ENCODE measurements around the gene PRDX4. TPM values are rescaled to one million over a fixed set of nuclear protein-coding genes. Genes with fewer than 3 reads are reported as not detected.

The PRDX4 gene
- total and polyA plus RNA-seq, 2 donors (not counting 1 experiment from before 2014, with no cell fraction given): 10.6 to 13.1 TPM

DNA sequence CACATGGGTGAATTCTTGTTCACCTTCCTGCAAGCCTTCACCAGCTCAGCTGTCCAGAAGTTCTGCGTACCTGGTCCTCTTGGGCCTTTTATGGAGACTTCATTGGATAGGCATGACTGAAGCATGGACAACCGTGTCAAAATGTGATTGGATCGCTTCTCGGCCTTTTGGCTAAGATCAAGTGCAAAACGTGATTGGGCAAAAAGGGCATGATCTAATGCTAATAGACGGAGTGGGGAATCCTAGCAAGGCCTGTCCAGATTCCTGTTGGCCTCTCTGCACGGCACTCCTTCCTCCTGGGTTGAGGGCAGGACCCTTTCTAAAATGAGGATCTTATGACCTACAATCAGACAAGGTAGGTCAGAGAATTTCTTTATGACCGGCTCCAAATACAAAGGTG lies 24.9 kb downstream of the PRDX4 start:
- H3K4me1 Mint-ChIP-seq: no peaks in the 10 kb centered on the region
- no peak overlapping the region for H3K4me3 Mint-ChIP-seq
- no peaks in the 10 kb centered on the region for H3K36me3 ChIP-seq (replicated peaks in 1 of 2; ENCODE audit: control extremely low read depth in 1 of 2, control insufficient read depth in 1 of 2, extremely low read depth in 1 of 2, insufficient read depth in 2 of 2, low read length in 1 of 2)
- H3K27me3 Mint-ChIP-seq: no peaks in the 10 kb centered on the region
- intact Hi-C loops (cut with micrococcal nuclease): loop anchor here (10.0 kb wide), 1 partner anchor 553 kb away; no protein-coding TSS in a partner anchor
- no peak overlapping the region for H2AFZ ChIP-seq (ENCODE audit: insufficient read depth, low read depth, low read length, poor library complexity, severe bottlenecking)
- H3K27ac Mint-ChIP-seq: no peak overlapping the region
- POLR2A ChIA-PET: no interaction called here
- 79% methylated on average over 3 of the region's 8 CpGs for WGBS (ENCODE audit: insufficient coverage)
- CTCF ChIA-PET: interaction anchor here (5.2 kb wide), 1 partner anchor 210 kb away, joined by 91 read pairs; no protein-coding TSS in a partner anchor
- H3K4me3 ChIP-seq (ENCODE audit: control extremely low read depth in 1 of 5, extremely low read depth in 1 of 5, insufficient read depth in 1 of 5, low read depth in 2 of 5, low read length in 4 of 5): no peak overlapping the region
- no peaks in the 10 kb centered on the region for H3K4me1 ChIP-seq (ENCODE audit: control insufficient read depth in 2 of 2, insufficient read depth in 2 of 2, low read length in 2 of 2)
- DNase-seq (no peak), ATAC-seq (ENCODE audit: low read depth) (no peak)
- H3K27me3 ChIP-seq (replicated peaks in 1 of 4; ENCODE audit: control extremely low read depth in 1 of 4, control insufficient read depth in 3 of 4, insufficient read depth in 4 of 4, low read length in 3 of 4): no peaks in the 10 kb centered on the region
- no peaks in the 10 kb centered on the region for H3K9me3 ChIP-seq (ENCODE audit: control extremely low read depth in 1 of 3, control insufficient read depth in 2 of 3, insufficient read depth in 1 of 3, low read length in 2 of 3)
- no peak for TF ChIP-seq EZH2 (IDR thresholded peaks at IDR 0.05; ENCODE audit: borderline replicate concordance, insufficient read depth, low read depth, low read length, poor library complexity, severe bottlenecking)
- no peak for TF ChIP-seq CTCF (IDR thresholded peaks at IDR 0.05)
- no peaks in the 10 kb centered on the region for H3K79me2 ChIP-seq (ENCODE audit: control insufficient read depth, insufficient read depth, low read length)
- H3K4me2 ChIP-seq (replicated peaks; ENCODE audit: low read depth, low read length, poor library complexity, severe bottlenecking): no peak overlapping the region
- no peaks in the 10 kb centered on the region for H4K20me1 ChIP-seq (ENCODE audit: control insufficient read depth, insufficient read depth, low read length, poor library complexity, severe bottlenecking)
- no peaks in the 10 kb centered on the region for H3K9me3 Mint-ChIP-seq (ENCODE audit: insufficient read depth)
- no peak overlapping the region for H3K27ac ChIP-seq (ENCODE audit: low read length in 2 of 2)
- H3K9ac ChIP-seq (ENCODE audit: low read length): no peak overlapping the region

- peak; percentile 56 for ATAC-seq (ENCODE audit: low read depth)
- H3K4me3 ChIP-seq (ENCODE audit: control extremely low read depth in 1 of 5, extremely low read depth in 1 of 5, insufficient read depth in 1 of 5, low read depth in 2 of 5, low read length in 4 of 5): no peak overlapping the region
- Mint-ChIP-seq H3K27ac (no peak overlapping the region), H3K9me3 (ENCODE audit: insufficient read depth) (no peaks in the 10 kb centered on the region), H3K4me1 (peaks cover 6% of the 10 kb centered on the region), H3K4me3 (no peak overlapping the region), H3K27me3 (no peaks in the 10 kb centered on the region)
- H3K27ac ChIP-seq (ENCODE audit: low read length in 2 of 2): no peak overlapping the region
- no peaks in the 10 kb centered on the region for H4K20me1 ChIP-seq (ENCODE audit: control insufficient read depth, insufficient read depth, low read length, poor library complexity, severe bottlenecking)
- DNase-seq: peak; percentile 56
- peak; percentile 65 for TF ChIP-seq CTCF (IDR thresholded peaks at IDR 0.05)
- TF ChIP-seq EZH2 (IDR thresholded peaks at IDR 0.05; ENCODE audit: borderline replicate concordance, insufficient read depth, low read depth, low read length, poor library complexity, severe bottlenecking): no peak
- no peaks in the 10 kb centered on the region for H3K9me3 ChIP-seq (ENCODE audit: control extremely low read depth in 1 of 3, control insufficient read depth in 2 of 3, insufficient read depth in 1 of 3, low read length in 2 of 3)
- WGBS (ENCODE audit: insufficient coverage): no CpG with 5 or more reads among the region's 8 CpGs
- H3K79me2 ChIP-seq (ENCODE audit: control insufficient read depth, insufficient read depth, low read length): no peaks in the 10 kb centered on the region
- no peak overlapping the region for H3K9ac ChIP-seq (ENCODE audit: low read length)
- H3K36me3 ChIP-seq (replicated peaks in 1 of 2; ENCODE audit: control extremely low read depth in 1 of 2, control insufficient read depth in 1 of 2, extremely low read depth in 1 of 2, insufficient read depth in 2 of 2, low read length in 1 of 2): no peaks in the 10 kb centered on the region
- H3K4me2 ChIP-seq (replicated peaks; ENCODE audit: low read depth, low read length, poor library complexity, severe bottlenecking): no peak overlapping the region
- H2AFZ ChIP-seq (ENCODE audit: insufficient read depth, low read depth, low read length, poor library complexity, severe bottlenecking): no peak overlapping the region
- H3K4me1 ChIP-seq (ENCODE audit: control insufficient read depth in 2 of 2, insufficient read depth in 2 of 2, low read length in 2 of 2): no peaks in the 10 kb centered on the region
- no peaks in the 10 kb centered on the region for H3K27me3 ChIP-seq (replicated peaks in 1 of 4; ENCODE audit: control extremely low read depth in 1 of 4, control insufficient read depth in 3 of 4, insufficient read depth in 4 of 4, low read length in 3 of 4)
- CTCF ChIA-PET: interaction anchor here (0.5 to 5.2 kb wide), 8 partner anchors 8 to 212 kb away, joined by 3 to 91 read pairs (median 3); partner anchors contain the start of gene PRDX4
- intact Hi-C loops (cut with micrococcal nuclease): loop anchor here (10.0 kb wide), 1 partner anchor 550 kb away; no protein-coding TSS in a partner anchor
- POLR2A ChIA-PET: no interaction called here
Measured at GRCh38 chrX:23694606-23695005, 27.3 kb downstream of the PRDX4 start.
